Measurements from ENCODE around the gene TMPRSS9.
A peak's percentile ranks its signal among the peaks of the same experiment; 100 is the strongest.

TMPRSS9 gene

GRCh38 chr19:2329501-2329916, 30.6 kb upstream of the TMPRSS9 start:
- no peak for DNase-seq

GRCh38 chr19:2330255-2330631, 29.8 kb upstream of the TMPRSS9 start:
- no peak for DNase-seq

GRCh38 chr19:2330632-2331284, 29.3 kb upstream of the TMPRSS9 start:
- DNase-seq = peak in 1 of 2 experiments; percentile 62

GRCh38 chr19:2331601-2332246, 28.3 kb upstream of the TMPRSS9 start:
- no peak for DNase-seq

- peak; percentile 77 to 86 for DNase-seq
Measured at GRCh38 chr19:2332341-2333026, 27.6 kb upstream of the TMPRSS9 start.

GRCh38 chr19:2333027-2333806, 26.8 kb upstream of the TMPRSS9 start:
- DNase-seq = peak; percentile 91 to 93

- peak in 1 of 2 experiments; percentile 26 for DNase-seq
Measured at GRCh38 chr19:2333807-2334211, 26.3 kb upstream of the TMPRSS9 start.

GRCh38 chr19:2334426-2334825, 25.6 kb upstream of the TMPRSS9 start:
- DNase-seq = no peak

- DNase-seq = no peak
Measured at GRCh38 chr19:2334986-2335846, 24.8 kb upstream of the TMPRSS9 start.

- no peak for DNase-seq
Measured at GRCh38 chr19:2335848-2336247, 24.2 kb upstream of the TMPRSS9 start.

- no peak for DNase-seq
Measured at GRCh38 chr19:2336528-2337328, 23.3 kb upstream of the TMPRSS9 start.

GRCh38 chr19:2337329-2337707, 22.7 kb upstream of the TMPRSS9 start:
- no peak for DNase-seq

GRCh38 chr19:2338055-2338615, 21.9 kb upstream of the TMPRSS9 start:
- no peak for DNase-seq

- DNase-seq = no peak
Measured at GRCh38 chr19:2338751-2339643, 21.1 kb upstream of the TMPRSS9 start.

- no peak for DNase-seq
Measured at GRCh38 chr19:2339644-2340310, 20.3 kb upstream of the TMPRSS9 start.

GRCh38 chr19:2340496-2341243, 19.4 kb upstream of the TMPRSS9 start:
- DNase-seq = no peak

- no peak for DNase-seq
Measured at GRCh38 chr19:2341244-2341751, 18.8 kb upstream of the TMPRSS9 start.

GRCh38 chr19:2341982-2342381, 18.1 kb upstream of the TMPRSS9 start:
- DNase-seq = no peak

Measured in NCI-H2081 (cell line).